ENCODE results near the gene PNPLA7.
"Not testable (repeated sequence)": the region's sequence is repeated elsewhere in the genome, so short reads cannot be mapped to it uniquely, and the experiment has no call there.

- not testable (repeated sequence) for TF ChIP-seq CTCF, POLR2A (IDR thresholded peaks at IDR 0.05)
These were observed 13.5 kb downstream of the PNPLA7 start for GRCh38 chr9:137536594-137537131.

Measured in thyroid gland (tissue), 4 donors.